ENCODE measurements around the gene RNASE4.

DNA sequence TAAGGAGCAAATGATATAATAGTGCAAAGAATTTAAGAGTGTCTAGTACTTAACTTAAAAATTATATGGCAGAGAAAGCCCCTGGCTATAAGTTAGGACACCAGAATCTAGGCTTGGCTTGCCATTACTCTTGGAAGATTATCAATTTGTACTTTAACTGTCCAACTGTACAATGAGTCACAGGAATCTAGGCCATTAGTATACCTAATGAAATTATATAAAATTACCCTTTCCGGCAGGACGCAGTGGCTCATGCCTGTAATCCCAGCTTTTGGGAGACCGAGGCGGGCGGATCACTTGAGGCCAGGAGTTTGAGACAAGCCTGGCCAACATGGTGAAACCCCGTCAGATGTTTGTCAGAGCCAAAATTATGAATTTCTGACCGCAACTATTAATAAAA lies 42.2 kb upstream of the RNASE4 start:
- TF ChIP-seq, protein P1, sequence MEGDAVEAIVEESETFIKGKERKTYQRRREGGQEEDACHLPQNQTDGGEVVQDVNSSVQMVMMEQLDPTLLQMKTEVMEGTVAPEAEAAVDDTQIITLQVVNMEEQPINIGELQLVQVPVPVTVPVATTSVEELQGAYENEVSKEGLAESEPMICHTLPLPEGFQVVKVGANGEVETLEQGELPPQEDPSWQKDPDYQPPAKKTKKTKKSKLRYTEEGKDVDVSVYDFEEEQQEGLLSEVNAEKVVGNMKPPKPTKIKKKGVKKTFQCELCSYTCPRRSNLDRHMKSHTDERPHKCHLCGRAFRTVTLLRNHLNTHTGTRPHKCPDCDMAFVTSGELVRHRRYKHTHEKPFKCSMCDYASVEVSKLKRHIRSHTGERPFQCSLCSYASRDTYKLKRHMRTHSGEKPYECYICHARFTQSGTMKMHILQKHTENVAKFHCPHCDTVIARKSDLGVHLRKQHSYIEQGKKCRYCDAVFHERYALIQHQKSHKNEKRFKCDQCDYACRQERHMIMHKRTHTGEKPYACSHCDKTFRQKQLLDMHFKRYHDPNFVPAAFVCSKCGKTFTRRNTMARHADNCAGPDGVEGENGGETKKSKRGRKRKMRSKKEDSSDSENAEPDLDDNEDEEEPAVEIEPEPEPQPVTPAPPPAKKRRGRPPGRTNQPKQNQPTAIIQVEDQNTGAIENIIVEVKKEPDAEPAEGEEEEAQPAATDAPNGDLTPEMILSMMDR (IDR thresholded peaks at IDR 0.05 in 2 of 3, conservative IDR thresholded peaks at IDR 0.05 in 1 of 3; ENCODE audit: control insufficient read depth in 2 of 3, extremely low read depth in 1 of 3, insufficient read depth in 1 of 3, low read depth in 3 of 3, low read length in 3 of 3), result no peak
- TF ChIP-seq POLR2A (IDR thresholded peaks at IDR 0.05; ENCODE audit: low read depth, low read length) (no peak), MEF2A (IDR thresholded peaks at IDR 0.05; ENCODE audit: insufficient read depth, low read depth, low read length) (no peak), CHD1 (IDR thresholded peaks at IDR 0.05; ENCODE audit: low read depth, low read length) (no peak), SMARCA5 (IDR thresholded peaks at IDR 0.05) (no peak)

Data from GM12878 (cell line).